Heart left ventricle (tissue), 16 donors: Measurements from ENCODE around the gene KRT7. TPM values are rescaled to one million over a fixed set of nuclear protein-coding genes. Genes with fewer than 3 reads are reported as not detected.

Experiments used
- ATAC-seq, 4 donors: fragments of 200-7000 bp; cut with Tn5 transposase; one replicate each; pipeline ENCODE4 v1.9.1; 2020 to 2022; ENCODE audit warnings: moderate library complexity in 4 of 4, mild to moderate bottlenecking in 3 of 4, moderate number of reproducible peaks in 1 of 4
- DNase-seq, 5 donors: peaks; one replicate each; pipeline ENCODE4 v3.0.0-alpha.2; 2020
- H3K27ac ChIP-seq, 12 donors: fragments of 200-600 bp; sonication (generic) in 4 of 12; one replicate each; pipeline versions ENCODE4 v1.5.0 to v1.8.0; 2016 to 2022; ENCODE audit warnings: mild to moderate bottlenecking in 2 of 12
- H3K27me3 ChIP-seq, 9 donors: fragments of 200-600 bp; sonication (generic) in 2 of 9; one replicate each; pipeline versions ENCODE4 v1.5.1 to v1.8.0; 2016 to 2022; ENCODE audit warnings: mild to moderate bottlenecking in 3 of 9
- H3K36me3 ChIP-seq, 9 donors: fragments of 200-600 bp; sonication (generic) in 2 of 9; one replicate each; pipeline versions ENCODE4 v1.5.0 to v1.8.0; 2018 to 2022; ENCODE audit warnings: mild to moderate bottlenecking in 2 of 9
- H3K4me1 ChIP-seq, 12 donors: fragments of 200-600 bp; sonication (generic) in 4 of 12; one replicate each; pipeline versions ENCODE4 v1.5.0 to v1.8.0; 2016 to 2022; ENCODE audit warnings: mild to moderate bottlenecking in 3 of 12
- H3K4me3 ChIP-seq, 12 donors: fragments of 200-600 bp; sonication (generic) in 4 of 12; one replicate each; pipeline versions ENCODE4 v1.5.0 to v1.8.0; 2017 to 2022; ENCODE audit warnings: mild to moderate bottlenecking in 9 of 12, moderate library complexity in 4 of 12
- H3K9me3 ChIP-seq, 12 donors: fragments of 200-600 bp; sonication (generic) in 4 of 12; one replicate each; pipeline versions ENCODE4 v1.5.0 to v1.8.0; 2016 to 2022; ENCODE audit warnings: mild to moderate bottlenecking in 1 of 12
- CTCF ChIP-seq, 12 donors: fragments of 200-600 bp; sonication (generic) in 4 of 12; IDR thresholded peaks; one replicate each; pipeline versions ENCODE4 v1.5.0 to v1.8.0; 2018 to 2022; ENCODE audit warnings: antibody characterized with exemption in 12 of 12, mild to moderate bottlenecking in 5 of 12
- POLR2A ChIP-seq, 2 donors: fragments of 450-650 bp; IDR thresholded peaks; one replicate each; pipeline ENCODE4 v1.6.1; 2017; ENCODE audit warnings: antibody characterized with exemption in 2 of 2, mild to moderate bottlenecking in 2 of 2, moderate library complexity in 2 of 2
- WGBS, 4 donors: extraction: QIAGEN DNeasy Blood & Tissue Kit in 2 of 4; methylation state at CpG; one replicate each; pipeline versions ENCODE4 v1.1.5 to v1.1.7; 2013 to 2018; 5-methylcytosine and 5-hydroxymethylcytosine counted together
- intact Hi-C, 10 donors: fragments of 100-400 bp; cut with DNase I; formaldehyde crosslinking; loops; one replicate each; pipeline versions ENCODE4 v1.11.1 to v1.14.2; 2022
- polyA plus RNA-seq, 2 donors: library from polyadenylated mRNA; stranded (reverse); fragments of 200-250 nt; gene quantifications; one replicate each; pipeline ENCODE4 v1.2.3, GENCODE V29; 2013
- total RNA-seq, 9 donors: library from RNA; depleted of rRNA in 2 of 9; stranded (reverse); fragments of >200 nt in 2 of 9; fragmentation: NEBNext Ultra II Directional in 3 of 9; extraction: Animal tissue kit (Norgen Biotek cat#: 25700) in 3 of 9; gene quantifications; one replicate each; pipeline versions ENCODE4 v1.1.0 to v1.2.4, GENCODE V29; 2016 to 2023
- donor health status: ischemic (EF 13 %, LVEDD 7.1; RV severe dilation, severe dysfunction).
- donor health status: healthy with polysubstance abuse.
- donor health status: DM: no; HTN: yes; CAD: no.
- donor health status: DM: no; HTN: no; CAD: no.
- donor health status: ischemic (EF 25% LVEDD 6.9; RV normal size, moderate dysfunction).
- donor health status: ischemic (EF 25% LVEDD 5.7; RV mildly dilated, moderate dysfunction).
- donor health status: healthy.
- donor health status: DM: yes; HTN: yes; CAD: no.
- donor health status: ischemic (EF 35%, LVEDD 5.7; RV mildly dilated, moderate dysfunction).
- donor health status: nonischemic (EF 11% LVEDD 7.7; RV severe dilation, severe dysfunction).
- donor health status: DM: yes; HTN: yes; CAD: no.
- donor health status: PGD.
- donor health status: ischemic (EF 29% LVEDD 5.4; RV normal size, mild dysfunction).
- donor health status: nonischemic (EF 23%, LVEDD 6.1; RV moderate dilation, normal function).

The KRT7 gene
- total and polyA plus RNA-seq, 11 donors = 0.20 to 56.7 (median 3.1) TPM; not detected in 3

DNA sequence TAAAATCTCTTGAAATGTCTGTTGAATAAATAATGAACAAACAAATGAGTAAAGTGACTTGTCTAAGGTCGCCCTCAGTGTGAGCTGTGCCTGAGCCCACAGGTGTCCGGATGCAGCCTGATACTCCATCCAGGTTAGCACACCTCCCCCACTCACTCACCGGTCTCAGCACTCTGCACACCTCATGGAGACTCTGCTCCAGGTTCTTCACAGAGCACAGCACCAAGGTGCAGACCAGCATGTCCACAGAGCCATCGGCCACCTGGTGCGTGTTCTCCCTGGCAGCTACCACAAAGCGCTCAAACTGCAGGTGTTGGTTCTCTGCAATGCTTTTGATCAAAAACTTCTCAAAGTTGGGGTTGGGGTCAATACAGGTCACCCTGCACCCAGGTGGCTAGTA is 4.1 kb upstream of the KRT7 start:
- no peaks in the 10 kb centered on the region for H3K36me3 ChIP-seq
- TF ChIP-seq CTCF (IDR thresholded peaks at IDR 0.05) (no peak), POLR2A (IDR thresholded peaks at IDR 0.05) (no peak)
- no peak overlapping the region for H3K4me3 ChIP-seq
- DNase-seq (peak in 1 of 5 donors; percentile 60), ATAC-seq (no peak)
- no peak overlapping the region for H3K27ac ChIP-seq
- H3K9me3 ChIP-seq = no peaks in the 10 kb centered on the region
- H3K27me3 ChIP-seq = peaks cover 7 to 26% (median 19%) of the 10 kb centered on the region in 9 donors
- intact Hi-C loops = loop anchor here in 1 of 10 donors (10.0 kb wide), 1 partner anchor 46 kb away; the partner anchor contains the start of gene KRT86
- 90 to 98% (median 94%) methylated on average over 6 of the region's 6 CpGs for WGBS, 4 donors
- H3K4me1 ChIP-seq = peaks cover 0 to 34% (median 17%) of the 10 kb centered on the region in 12 donors

- WGBS, 4 donors = 75 to 89% (median 83%) methylated on average over 2 of the region's 2 CpGs
- H3K27me3 ChIP-seq = peaks cover 10 to 30% (median 22%) of the 10 kb centered on the region in 9 donors
These were observed 3.2 kb upstream of the KRT7 start for GRCh38 chr12:52229836-52230343.

DNA sequence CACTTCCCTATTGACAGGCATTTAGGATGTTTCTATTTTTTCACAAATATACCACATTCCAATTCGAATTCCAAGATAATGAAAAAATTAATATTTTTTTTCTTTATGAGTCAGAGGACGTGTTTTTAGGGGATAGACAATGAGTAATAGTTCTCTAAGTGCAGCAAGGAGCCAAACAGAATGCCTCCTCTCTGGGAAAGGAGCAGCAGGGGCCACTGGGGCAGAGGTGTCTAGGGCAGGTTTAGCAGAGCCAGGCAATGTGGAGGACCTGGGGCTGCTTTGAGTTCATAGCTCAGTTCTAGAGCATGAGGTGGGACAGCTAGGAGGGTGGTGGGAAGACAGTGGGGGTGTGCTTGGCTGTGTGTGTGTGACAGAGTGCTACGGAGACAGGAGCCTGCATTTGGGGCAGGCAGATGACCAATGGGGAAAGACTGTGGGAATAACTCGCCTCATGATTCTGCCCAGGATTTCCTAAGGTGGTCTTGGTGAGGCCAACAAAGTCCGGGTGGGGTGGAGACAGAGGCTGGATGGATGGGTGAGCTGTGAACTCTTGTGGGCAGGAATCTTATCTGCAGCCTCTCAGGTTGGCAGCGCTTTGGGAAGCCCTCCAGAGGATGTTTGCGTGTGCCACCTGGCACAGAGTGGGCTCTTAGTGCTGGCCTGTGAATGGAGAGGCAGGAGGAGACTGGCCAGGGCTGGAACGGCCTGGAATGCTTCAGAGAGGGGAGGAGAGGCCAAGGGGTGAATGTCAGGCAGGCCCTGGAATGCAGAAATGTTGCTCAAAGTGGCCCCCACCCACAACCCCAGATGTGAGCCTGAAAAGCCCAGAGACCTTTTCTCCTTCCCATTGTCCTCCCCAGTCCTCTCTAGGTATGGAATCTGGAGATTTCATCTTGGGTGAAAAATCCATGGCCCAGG is 2.4 kb upstream of the KRT7 start:
- DNase-seq (peak in 3 of 5 donors; percentile 25 to 68 (median 65)), ATAC-seq (peak; percentile 82 to 90 (median 86))
- Histone ChIP-seq H3K27ac (peak overlapping the region in 1 of 12 donors; percentile 5), H3K36me3 (no peaks in the 10 kb centered on the region), H3K27me3 (peaks cover 10 to 35% (median 22%) of the 10 kb centered on the region in 9 donors), H3K4me3 (no peak overlapping the region), H3K9me3 (no peaks in the 10 kb centered on the region), H3K4me1 (peaks cover 0 to 43% (median 17%) of the 10 kb centered on the region in 12 donors)
- 53 to 58% (median 56%) methylated on average over 8 of the region's 8 CpGs for WGBS, 4 donors
- no peak for TF ChIP-seq POLR2A (IDR thresholded peaks at IDR 0.05)
- no peak for TF ChIP-seq CTCF (IDR thresholded peaks at IDR 0.05)
- intact Hi-C loops = no loop called here

More at GRCh38 chr12:52229836-52230343, 3.2 kb upstream of the KRT7 start:
- Histone ChIP-seq H3K27ac (no peak overlapping the region), H3K36me3 (no peaks in the 10 kb centered on the region), H3K4me1 (peaks cover 0 to 37% (median 17%) of the 10 kb centered on the region in 12 donors), H3K4me3 (no peak overlapping the region), H3K9me3 (no peaks in the 10 kb centered on the region)
- intact Hi-C loops = loop anchor here in 1 of 10 donors (10.0 kb wide), 1 partner anchor 45 kb away; the partner anchor contains the start of gene KRT86
- TF ChIP-seq POLR2A (IDR thresholded peaks at IDR 0.05) (no peak), CTCF (IDR thresholded peaks at IDR 0.05) (no peak)
- DNase-seq (peak in 1 of 5 donors; percentile 4), ATAC-seq (no peak)
